Activated CD8-positive, alpha-beta memory T cell treated with anti-CD3 and anti-CD28 coated beads for 36 hours (primary cell): ENCODE data around the gene ARNT2. TPM values are rescaled to one million over a fixed set of nuclear protein-coding genes. Genes with fewer than 3 reads are reported as not detected.
"Not testable (repeated sequence)": the region's sequence is repeated elsewhere in the genome, so short reads cannot be mapped to it uniquely, and the experiment has no call there.

Experiments
- CTCF ChIA-PET: fragments of 350-600 bp; sonication (Branson Sonifier 250); formaldehyde crosslinking; loops from one replicate; lab custom pipeline; 2021; ENCODE audit warnings: antibody characterized with exemption; lab: Charles Lee
- POLR2A ChIA-PET: fragments of 350-600 bp; sonication (Branson Sonifier 250); formaldehyde crosslinking; loops from one replicate; lab custom pipeline; 2021; ENCODE audit warnings: antibody characterized with exemption; lab: Charles Lee
- total RNA-seq, 2 experiments: library from RNA; stranded (reverse); gene quantifications; one replicate each; pipeline ENCODE4 v1.2.3, GENCODE V29; 2021

Gene ARNT2
- total RNA-seq = not detected

DNA sequence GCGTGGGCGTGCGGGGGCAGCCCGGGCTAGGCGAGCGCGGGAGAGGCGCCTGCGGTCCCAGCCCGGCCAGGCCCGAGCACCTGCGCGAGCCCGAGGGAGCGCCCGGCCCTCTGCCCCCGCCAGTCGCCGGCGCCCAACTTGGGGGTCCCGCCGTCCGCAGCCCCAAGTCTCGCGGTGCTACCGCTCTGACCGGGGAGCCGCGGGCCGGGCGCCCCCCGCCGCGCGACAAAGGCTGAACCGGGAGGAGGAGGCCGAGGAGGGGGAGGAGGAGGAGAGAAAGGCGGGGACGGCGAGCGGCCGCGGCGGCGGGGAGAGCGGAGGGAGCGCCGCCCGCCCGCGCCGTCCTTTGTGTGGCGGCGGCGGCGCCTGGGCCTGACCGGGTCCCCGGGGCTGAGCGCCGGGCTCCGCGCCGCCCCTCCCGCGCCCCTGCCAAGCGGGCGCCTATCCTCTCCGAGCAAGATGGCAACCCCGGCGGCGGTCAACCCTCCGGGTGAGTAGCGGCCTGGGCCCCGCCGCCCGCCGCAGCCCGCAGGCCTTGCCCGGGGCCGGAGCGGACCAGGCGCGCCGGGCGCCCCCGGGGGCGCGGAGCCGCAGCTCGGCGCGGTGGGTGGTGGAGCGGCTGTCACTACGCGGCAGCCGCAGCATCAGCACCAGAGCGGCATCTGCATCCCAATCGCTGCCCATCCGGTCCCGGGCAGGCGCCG lies at the start of gene ARNT2:
Gene ARNT2 (plus strand): TSS at position 326 of the 704 bp plus-strand sequence. CDS start 134 bp downstream, at position 460.
- ChIA-PET POLR2A (no interaction called here), CTCF (no interaction called here)

DNA sequence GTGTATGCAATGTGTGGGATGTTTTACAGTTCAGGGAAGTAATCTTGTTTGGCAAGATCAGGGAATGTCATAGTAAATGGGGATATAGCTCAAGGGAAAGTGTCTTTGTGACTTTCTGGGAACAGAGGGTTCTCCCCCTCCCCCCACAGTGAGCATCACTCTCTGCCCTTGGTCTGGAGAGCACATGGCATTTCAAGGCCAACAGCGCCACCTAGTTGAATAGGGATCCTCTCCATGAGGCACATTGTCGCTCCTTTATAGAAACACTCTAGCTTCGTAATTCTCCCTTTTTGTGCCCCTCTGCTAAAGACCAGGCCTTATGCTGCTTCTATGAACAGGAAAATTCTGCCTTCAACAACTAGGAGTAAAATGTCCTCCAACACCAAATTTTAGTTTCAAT lies 37.1 kb upstream of the ARNT2 start:
- ChIA-PET POLR2A (no interaction called here), CTCF (no interaction called here)

DNA sequence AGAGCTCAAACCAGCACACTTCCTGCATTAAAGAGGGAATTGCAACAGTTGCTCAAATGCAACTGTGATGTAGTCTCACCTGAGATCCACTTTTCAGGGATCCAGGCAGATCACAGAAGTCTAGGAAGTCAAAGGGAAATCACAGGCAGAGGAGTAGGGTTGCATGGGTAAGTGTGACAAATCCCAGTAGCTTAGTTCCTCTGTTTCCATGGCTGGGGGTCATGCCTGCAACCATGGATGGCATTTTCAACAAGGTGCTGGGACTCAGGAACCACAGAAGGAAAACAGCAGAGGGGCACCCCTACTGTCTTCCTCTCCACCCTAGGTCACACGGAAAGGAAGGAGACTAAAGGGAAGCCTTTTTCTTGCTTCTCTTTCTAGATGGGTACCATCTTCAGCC lies 36.5 kb upstream of the ARNT2 start:
- ChIA-PET CTCF (no interaction called here), POLR2A (no interaction called here)

DNA sequence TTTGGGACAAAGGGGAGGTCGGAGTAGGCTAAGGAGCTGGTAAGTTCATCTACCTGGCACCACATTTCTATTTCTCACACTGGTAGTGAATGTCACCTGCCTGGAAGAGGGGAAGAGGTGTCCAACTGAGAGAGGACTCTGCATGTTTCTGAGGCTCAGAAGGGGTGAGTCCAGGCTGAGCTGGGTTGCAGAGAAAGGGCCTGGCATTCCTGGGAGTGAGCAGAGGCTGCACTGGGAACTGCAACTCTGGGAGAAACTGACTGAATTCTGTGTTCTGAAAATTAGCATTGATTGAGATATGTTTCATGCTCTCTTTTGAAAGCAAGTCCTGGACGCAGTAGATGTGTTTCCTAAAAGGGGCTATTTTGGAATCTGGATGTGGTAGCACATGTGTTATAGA lies 32.3 kb upstream of the ARNT2 start:
- POLR2A ChIA-PET = no interaction called here
- CTCF ChIA-PET = no interaction called here

DNA sequence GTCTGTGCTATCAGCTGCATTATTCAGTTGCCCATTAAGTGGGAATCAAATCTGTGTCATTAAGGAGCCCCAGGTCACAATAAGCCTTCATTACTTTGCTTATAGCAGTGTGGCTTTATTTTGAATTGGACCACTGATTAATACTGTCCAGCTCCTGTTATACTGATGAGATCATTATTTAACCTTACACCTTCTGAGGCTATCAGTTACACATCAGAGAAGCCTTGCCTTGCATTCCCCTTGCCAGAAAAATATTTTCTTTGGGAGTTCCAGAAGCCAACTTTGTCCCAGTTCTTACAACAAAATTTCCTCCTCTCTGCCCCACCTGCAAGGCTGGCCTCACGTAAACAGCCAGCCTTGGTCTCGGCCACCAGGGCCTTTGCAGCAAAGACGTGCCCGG lies 29.7 kb upstream of the ARNT2 start:
- ChIA-PET POLR2A (no interaction called here), CTCF (no interaction called here)

DNA sequence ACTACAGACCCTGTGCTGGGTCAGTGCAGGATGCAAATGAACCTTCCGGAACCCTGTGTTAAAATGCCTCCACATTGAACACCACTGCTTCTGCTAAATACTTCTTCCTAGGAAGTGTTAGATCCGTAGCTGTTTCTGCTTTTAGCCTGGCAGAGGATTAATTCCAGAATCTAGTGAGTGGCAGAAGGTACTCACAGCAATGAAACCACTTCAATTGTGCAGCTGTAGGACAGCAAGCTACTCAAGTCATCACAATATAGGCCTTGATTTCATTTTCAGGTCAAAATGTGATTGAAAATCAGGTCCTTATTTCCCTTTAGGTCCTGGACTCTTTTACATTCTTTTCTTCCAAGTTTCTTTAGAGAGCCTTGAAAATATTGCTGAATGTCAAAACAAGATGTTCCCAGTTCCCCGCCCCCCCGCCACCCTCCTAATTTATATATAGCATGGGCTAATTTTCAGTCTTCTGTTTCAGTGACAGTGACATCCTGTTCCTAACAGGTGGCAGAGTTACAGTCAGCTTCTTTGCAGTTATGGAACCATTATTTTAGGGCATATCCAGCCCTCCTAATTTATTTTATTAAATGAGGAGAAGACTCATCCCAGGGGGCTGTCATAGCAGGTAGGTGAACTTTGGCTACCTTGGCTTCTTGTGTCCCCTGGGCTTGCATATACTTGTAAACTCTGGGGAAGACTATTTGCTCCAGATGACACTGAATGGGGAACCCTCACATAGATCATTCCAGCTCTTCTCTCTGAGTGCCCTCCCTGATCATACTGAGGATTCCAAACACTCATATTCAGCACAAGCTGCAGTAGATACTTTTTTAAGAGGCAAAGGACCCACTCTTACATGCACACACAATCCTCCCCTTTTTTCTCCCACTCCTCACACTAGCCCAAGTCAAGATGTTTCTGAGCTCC lies 28.0 kb upstream of the ARNT2 start:
- CTCF ChIA-PET = no interaction called here

DNA sequence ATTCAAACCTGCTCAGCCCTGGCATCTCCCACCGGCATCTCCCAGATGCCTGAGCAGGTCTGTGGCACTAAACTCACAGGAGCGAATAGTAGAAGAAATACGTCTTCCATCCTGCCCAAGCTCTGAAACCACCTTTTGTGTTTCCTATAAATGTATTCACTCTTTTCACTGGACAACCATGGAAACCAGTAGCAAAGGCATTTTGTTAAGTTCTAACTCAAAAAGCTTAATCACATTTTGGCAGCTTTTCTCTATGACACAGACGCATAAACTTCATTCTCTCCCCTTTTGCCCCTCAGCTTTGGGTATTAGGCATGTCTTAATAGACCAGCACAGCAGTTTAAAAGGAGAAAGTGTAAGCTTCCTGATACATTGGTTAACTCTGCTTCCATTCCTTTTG lies 24.5 kb upstream of the ARNT2 start:
- POLR2A ChIA-PET = no interaction called here
- CTCF ChIA-PET = no interaction called here

More for the DNA sequence above, 28.0 kb upstream of the ARNT2 start:
- POLR2A ChIA-PET = no interaction called here

DNA sequence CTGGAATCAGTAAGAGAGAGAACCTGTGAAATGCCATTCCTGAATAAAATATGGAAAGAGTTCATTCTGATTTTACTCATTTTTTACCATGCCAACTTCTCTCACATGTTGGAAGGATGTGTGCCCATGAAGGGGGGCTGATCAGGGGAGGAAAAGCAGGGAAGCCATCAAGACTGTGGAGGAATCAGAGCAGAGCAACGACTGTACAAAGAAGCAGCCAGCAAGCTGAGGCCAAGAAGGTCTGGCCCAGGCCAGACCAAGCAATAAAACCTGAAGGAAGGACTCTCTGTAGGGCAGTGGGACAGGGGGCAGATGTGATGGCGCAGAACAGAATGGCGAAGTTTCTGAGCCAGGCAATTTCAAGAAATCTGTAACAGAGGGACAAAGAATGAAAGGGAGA lies 24.0 kb upstream of the ARNT2 start:
- POLR2A ChIA-PET = no interaction called here
- CTCF ChIA-PET = no interaction called here

DNA sequence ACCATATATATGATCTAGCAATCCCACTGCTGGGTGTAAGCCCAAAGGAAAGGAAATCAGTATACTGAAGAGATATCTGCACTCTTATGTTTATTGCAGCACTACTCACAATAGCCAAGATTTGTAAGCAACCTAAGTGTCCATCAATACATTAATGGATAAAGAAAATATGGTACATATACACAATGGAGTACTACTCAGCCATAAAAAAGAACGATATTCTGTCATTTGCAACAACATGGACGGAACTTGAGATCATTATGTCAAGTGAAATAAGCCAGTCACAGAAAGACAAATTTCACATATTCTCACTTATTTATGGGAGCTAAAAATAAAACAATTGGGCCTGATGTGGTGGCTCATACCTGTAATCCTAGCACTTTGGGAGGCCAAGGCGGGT lies 21.9 kb upstream of the ARNT2 start:
- ChIA-PET CTCF (no interaction called here), POLR2A (no interaction called here)

DNA sequence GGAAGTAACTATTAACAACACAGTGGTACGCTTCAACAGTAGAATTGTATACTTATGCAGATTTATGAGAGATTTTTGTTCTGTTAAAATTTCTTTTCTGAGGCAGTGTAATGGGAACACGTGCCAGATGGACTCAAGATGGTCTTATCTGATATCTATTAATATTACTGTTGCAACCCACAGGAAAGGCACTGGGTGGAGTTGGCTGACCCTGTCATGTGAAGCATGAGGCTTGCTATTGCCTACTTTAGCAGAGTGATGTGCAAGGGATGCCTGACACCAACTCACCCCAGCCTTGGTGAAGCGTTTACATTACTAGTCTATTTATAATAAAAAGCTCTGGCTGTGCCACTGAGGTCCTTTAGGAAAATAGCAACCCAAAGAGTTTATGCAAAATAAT lies 19.8 kb upstream of the ARNT2 start:
- ChIA-PET CTCF (no interaction called here), POLR2A (no interaction called here)

DNA sequence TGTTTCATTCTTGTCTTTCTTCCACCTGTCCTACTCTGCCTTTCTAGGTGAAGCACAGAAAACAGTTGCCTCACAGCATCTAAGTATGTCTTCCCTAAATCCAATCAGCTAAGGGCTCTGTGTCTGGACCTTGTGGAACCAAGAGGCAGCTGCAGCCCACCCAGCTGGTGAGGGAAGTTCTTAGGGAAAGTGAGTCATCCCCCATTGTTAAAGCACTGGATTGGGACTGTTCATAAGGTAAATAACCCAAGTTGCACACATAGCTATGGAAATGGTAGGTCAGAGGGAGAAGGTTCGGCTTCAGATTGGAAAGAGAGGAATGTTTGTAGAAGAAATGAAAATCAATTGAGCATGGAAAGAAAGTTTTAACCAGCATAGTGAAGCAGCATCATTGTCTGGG lies 18.0 kb upstream of the ARNT2 start:
- POLR2A ChIA-PET = no interaction called here

DNA sequence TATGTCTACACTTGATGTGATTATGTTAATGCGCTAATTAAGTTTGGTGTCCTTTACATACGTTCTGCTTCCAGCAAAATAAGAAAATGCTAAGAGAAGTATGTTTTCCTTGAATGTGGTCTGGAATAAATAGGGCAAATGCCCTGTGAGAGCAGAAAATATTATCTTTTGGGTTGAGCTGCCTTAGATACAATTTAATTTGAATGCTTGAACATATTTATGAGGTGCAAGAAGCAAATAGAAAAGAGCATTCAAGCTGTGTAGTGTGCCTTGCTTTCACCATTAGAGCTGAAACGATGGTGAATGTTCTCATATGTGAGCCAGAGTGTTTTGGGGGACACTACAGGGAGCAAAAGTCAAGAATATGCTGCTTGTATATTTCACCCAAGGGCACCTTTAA lies 15.9 kb upstream of the ARNT2 start:
- CTCF ChIA-PET = no interaction called here
- POLR2A ChIA-PET = no interaction called here

More for the DNA sequence above, 18.0 kb upstream of the ARNT2 start:
- CTCF ChIA-PET = interaction anchor here (0.7 to 1.5 kb wide), 2 partner anchors 15 to 131 kb away, joined by 3 read pairs; no protein-coding TSS in a partner anchor

DNA sequence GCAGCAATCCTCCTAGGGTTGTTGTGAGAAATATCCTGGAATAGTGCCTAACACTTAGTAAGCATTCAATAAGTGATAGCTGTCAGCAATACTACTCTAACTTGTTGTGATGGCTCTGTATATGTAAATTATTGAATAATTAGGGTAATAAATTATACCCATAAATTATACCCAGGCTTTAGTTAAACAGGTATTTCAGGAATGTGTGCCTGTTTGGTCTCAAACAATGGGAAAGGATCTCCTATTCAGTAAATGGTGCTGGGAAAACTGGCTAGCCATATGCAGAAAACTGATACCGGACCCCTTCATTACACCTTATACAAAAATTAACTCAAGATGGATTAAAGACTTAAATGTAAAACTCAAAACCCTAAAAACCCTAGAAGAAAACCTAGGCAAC lies 14.8 kb upstream of the ARNT2 start:
- ChIA-PET CTCF (no interaction called here), POLR2A (no interaction called here)

DNA sequence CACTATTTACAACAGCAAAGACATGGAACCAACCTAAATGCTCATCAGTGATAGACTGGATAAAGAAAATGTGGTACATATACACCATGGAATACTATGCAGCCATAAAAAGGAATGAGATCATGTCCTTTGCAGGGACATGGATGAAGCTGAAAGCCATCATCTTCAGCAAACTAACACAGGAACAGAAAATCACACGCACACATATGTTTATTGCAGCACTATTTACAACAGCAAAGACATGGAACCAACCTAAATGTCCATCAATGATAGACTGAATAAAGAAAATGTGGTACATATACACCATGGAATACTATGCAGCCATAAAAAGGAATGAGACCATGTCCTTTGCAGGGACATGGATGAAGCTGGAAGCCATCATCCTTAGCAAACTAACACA lies 13.2 kb upstream of the ARNT2 start:
- CTCF ChIA-PET, POLR2A ChIA-PET: not testable (repeated sequence)

DNA sequence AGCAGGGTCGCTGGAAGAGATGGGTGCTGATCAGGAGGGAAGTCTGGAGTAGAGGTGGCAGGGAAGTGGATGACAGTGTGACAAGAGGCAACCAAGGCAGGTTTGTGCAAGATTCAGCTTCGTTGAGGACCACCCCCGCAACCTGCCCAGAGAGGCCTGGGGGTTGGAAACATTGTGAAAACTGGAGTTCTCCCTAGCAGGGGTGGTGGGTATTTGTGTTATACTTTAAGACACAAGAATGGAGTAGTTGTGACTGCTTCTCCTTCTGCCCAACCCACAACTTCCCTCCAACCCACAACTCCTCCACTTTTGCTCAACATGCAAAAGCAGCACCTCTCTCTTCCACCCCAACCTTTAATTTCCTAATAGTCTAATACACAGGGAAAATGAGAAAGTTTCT lies 8.6 kb upstream of the ARNT2 start:
- ChIA-PET POLR2A (no interaction called here), CTCF (no interaction called here)

DNA sequence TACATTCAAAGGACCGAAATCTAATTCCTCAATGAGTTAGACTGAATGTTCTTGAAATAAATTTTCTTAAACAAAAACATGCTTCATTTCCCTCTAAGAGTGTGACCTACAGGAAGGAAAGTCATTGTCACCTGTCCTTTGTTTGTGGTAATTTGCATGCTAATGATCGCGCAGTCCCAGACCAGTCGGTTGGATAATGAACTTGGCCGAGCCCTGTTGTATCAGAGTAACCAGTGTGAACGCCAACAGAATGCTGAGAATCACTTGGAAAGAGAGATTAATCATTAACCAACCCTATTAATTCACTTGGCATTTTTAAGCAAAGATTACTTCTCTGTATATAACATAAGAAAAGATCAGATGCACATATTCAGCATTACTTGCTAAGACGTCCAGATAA lies 8.1 kb upstream of the ARNT2 start:
- CTCF ChIA-PET = no interaction called here
- POLR2A ChIA-PET = no interaction called here

DNA sequence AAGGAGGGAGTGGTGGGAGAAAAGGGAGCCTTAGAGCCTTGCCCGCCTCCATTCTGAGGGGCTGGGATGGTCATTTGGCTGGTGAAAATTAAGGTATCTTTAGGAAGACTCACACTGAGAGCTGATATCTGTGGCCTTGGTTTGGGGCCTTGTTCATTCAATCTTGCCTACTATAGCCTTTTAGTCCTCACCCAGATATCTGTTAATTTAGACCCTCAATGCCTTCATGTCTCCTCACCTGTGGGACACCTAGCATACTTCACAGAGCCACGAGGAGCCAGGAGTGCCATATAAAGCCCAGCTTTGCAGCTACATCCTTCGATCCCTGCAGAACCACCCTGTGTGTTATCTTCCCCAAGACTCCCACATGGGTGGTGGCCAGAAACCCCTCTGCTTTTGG lies 4.7 kb upstream of the ARNT2 start:
- ChIA-PET POLR2A (no interaction called here), CTCF (no interaction called here)

DNA sequence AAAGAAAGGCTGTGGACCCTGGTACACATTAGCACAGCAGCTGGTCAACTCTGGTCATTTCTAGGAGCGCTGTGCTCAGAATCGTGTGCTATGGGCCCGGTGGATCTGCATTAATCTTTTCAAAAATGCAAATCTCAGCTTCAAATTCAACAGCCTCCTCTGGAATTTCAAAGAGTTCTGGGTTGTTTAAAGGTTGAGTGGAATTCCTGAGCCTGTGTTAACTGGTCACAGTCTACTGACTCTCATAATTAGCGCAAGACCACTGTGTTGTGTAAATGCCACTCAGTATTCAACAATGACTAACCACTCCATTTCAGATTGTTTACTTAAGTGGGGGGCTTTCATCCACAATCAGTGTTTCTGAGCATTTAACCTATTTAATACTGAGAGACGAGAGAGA lies 2.7 kb upstream of the ARNT2 start:
- POLR2A ChIA-PET = no interaction called here

DNA sequence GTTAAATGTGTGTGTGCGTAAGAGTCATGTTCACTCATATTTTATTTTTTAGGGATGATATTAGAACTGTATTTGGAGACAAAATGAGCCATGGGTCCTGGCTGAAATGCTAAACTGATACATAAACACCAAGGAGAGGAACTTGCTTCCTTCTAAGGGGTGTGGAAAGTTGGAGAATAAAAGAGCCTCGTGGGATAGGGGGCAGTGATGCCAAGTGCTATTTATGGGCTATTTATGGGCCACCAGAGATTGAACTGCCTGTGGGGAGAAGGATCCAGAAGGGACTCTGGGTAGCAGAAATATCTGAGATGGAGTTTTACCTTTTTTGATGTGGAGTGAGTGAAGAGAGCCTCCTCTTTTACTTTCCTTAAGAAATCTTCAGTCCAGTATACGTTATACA lies 1.8 kb upstream of the ARNT2 start:
- ChIA-PET POLR2A (no interaction called here), CTCF (no interaction called here)

More for the DNA sequence above, 2.7 kb upstream of the ARNT2 start:
- CTCF ChIA-PET = no interaction called here

DNA sequence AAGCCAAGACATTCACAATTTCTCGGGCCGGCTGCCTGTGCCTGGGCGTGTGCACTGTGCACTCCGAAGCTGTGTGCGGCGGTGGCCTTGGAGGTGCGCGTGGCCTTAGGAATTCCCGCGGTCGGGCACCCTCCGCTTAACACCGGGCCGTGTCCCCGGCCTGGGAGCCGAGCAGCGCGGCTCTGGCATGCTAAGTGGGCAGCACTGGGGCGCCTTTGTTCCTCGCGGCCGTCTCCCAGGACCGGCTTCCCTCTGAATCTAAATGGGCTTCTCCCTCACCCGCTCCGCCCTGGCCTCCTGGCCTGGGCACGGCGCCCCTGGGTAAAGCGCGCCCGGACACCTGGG lies 498 bp upstream of the ARNT2 start:
- POLR2A ChIA-PET = no interaction called here
- CTCF ChIA-PET = no interaction called here
